GM15510 (cell line): ENCODE results near the gene DISC1.

Experiments
- POLR2A ChIP-seq: IDR thresholded peaks from 3 replicates; pipeline ENCODE4 v1.6.1; 2011; ENCODE audit warnings: borderline replicate concordance; ENCODE audit not compliant: insufficient read length; ENCODE audit errors: extremely low read depth

DISC1 gene

DNA sequence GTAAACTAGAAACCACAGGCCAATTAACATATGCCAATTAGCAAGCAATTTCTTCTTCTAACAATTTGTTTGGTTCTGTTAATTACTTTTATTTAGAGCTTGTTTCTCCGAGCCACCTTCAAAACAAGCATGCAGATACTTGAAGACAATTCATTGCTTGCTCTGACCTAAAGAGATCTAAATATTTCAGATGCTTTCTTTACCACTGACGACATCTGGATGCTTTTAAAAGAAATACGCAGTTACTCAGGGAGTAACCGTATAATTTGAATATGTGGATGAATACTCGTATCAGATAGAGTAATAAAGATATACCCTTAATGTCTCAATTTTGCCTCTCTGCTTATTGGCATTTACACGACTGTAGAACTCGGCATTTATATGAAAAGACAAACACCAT is 390.0 kb downstream of the DISC1 start:
- TF ChIP-seq POLR2A = no peak

DNA sequence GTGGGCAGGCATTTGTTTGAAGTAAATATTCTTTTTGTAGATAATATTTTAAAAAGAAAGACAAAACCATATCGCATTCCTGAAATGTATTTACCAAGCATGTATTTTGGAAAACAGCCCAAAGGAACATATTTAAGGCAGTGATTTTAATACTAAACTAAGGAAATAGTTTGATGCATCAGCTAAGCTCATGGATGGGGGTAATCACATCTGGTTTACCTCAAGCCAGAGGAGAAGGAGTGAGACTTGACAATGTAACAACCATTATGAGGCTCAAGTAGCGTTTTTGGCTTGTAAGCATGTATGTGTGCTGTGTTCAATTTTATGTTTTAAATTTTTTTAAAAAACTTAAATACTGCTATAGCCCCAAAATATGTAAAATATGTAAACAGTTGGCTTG is 390.5 kb downstream of the DISC1 start:
- no peak for TF ChIP-seq POLR2A

- TF ChIP-seq POLR2A = no peak
These were observed 391.2 kb downstream of the DISC1 start for GRCh38 chr1:232017759-232018158.

DNA sequence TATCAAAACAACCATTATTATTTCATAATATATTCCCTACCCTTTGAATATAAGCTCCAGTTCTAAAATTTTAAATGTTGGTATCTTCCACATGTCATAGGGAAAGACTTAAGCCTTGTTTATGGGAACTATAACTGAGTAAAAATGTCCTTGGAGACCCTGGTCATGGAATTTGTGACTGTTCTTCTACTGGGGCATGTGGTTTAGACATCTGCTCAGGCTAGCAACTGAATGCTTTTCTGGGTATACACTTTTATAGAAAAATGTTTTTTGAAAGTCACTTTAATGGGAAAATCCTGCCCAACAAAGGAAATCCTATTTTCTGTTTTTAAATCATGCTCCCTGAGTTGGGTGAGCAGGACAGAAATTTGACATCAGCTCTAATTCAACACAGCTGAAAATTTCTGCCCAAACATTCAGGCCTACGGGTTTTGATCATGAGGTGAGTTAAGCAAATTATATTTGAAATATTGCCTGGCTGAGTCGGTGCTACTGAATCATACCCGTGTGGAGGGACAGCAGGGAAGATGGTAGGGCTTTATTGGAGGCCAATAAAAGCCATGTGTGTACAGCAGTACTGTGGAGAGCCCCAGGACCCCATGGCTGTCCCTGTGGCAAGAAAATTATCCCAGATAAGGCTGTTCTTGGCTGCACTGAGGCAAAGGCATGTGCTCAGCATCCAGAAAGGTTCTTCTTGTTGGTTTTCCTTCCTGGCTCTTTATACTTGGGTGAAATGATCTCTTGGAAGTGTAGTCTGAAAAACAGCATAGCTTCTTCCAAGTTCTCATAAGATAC is 391.8 kb downstream of the DISC1 start:
- no peak for TF ChIP-seq POLR2A

GRCh38 chr1:232019026-232019340 is 392.4 kb downstream of the DISC1 start:
- no peak for TF ChIP-seq POLR2A

GRCh38 chr1:232020352-232020751 is 393.8 kb downstream of the DISC1 start:
- TF ChIP-seq POLR2A = no peak

DNA sequence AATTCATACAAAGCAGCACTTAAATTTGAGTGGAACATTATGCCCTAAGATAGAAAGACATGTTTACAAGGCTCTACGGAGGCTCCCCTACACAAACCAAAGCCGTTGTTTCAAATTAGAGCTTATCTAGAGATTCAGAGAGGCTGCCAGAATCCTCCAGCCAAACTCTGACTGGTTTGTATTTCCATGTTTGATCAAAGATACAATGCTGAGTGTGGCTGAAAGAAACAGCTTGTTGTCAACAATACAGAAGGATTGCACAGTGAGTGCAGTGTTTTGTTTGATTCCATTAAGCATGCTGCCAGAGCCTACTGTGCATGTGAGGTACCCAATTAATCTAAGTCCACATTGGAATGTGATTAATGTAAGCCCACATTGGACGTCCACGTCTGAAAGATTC is 402.7 kb downstream of the DISC1 start:
- no peak for TF ChIP-seq POLR2A

DNA sequence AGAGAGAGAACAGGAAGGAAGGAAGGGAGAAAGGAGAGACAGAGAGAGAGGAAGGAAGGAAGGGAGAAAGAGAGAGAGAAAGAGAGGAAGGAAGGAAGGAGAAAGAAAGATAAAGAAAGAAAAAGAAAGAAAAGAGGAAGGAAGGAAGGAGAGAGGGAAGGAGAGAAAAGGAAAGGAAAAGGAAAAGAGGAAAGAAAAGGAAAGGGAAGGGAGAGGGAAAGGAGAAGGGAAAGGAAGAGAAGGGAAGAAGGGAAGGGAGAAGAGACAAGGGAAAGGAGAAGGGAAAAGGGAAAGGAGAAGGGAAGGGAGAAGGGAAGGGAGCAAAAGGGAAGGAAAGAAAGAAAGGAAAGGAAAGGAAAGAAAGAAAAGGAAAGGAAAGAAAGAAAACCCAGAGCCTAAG is 404.6 kb downstream of the DISC1 start:
- no peak for TF ChIP-seq POLR2A

DNA sequence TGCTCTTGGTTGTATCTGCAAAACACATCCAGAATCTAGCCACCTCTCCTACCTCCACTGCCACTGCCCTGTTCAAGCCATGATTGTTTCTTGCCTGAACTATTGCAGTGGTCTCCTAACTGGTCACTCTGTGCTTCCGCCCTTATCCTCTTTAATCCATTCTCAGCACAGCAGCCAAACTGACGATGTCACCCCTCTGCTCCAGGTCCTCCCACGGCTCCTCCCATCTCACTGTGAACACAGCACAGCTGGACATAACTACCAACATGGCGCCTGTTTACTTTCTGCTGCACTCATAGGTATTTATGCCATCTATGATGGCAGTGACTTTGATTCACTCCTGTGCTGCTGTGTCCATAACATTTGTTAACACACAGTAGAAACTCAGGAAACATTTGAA is 406.7 kb downstream of the DISC1 start:
- TF ChIP-seq POLR2A = no peak

- TF ChIP-seq POLR2A = no peak
These were observed 408.0 kb downstream of the DISC1 start for GRCh38 chr1:232034556-232034955.

DNA sequence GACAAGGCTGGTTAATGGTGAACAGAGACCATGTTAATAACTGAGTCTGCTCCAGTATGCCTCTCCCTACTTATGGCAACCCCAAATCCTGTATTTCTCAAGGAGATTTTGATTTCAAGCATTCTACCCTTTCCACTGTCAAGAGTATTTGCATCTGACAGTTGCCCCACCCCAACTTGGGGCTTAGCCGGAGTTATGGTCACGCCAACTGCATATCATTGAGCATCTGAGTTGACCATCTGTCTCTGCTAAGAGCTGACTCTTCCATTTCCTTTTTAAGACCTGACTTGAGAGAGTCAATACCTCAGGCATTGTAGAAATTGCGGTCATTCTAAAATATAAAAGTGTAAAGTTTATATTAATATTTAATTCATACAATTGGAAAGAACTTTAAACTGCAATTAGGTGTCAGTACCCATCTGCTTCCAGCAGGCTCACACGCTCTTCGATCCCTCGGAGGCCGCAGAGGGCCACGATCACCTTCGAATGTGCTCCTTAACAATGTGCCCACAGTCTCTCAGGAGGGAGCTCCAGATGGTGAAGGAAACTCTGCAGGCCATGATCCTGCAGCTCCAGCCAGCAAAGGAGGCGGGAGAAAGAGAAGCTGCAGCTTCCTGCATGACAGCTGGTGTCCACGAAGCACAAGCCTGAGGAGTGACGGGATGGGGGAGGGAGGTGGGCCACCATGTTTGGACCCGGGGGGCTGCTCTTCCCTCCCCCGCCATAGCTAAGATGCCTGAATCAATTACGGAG is 409.8 kb downstream of the DISC1 start:
- no peak for TF ChIP-seq POLR2A

DNA sequence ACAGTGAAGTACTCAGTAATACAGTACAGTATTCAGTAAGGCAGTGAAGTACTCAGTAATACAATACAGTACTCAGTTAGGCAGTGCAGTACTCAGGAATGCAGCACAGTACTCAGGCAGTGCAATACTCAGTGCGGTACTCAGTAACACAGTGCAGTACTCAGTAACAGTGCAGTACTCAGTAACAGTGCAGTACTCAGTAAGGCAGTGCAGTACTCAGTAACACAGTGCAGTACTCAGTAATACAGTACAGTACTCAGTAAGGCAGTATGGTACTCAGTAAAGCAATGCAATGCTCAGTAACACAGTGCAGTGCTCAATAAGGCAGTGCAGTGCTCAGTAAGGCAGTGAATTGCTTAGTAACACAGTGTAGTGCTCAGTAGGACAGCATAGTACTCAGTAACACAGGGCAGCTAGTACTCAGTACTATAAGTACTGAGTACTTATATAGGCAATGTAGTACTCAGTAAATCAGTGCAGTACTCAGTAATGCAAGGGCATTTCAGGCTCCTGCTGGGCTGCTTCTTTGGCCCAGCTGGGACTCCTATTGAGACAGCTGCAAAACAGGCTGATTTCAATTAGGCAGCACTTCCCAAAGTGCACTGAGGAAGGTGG is 411.3 kb downstream of the DISC1 start:
- no peak for TF ChIP-seq POLR2A

DNA sequence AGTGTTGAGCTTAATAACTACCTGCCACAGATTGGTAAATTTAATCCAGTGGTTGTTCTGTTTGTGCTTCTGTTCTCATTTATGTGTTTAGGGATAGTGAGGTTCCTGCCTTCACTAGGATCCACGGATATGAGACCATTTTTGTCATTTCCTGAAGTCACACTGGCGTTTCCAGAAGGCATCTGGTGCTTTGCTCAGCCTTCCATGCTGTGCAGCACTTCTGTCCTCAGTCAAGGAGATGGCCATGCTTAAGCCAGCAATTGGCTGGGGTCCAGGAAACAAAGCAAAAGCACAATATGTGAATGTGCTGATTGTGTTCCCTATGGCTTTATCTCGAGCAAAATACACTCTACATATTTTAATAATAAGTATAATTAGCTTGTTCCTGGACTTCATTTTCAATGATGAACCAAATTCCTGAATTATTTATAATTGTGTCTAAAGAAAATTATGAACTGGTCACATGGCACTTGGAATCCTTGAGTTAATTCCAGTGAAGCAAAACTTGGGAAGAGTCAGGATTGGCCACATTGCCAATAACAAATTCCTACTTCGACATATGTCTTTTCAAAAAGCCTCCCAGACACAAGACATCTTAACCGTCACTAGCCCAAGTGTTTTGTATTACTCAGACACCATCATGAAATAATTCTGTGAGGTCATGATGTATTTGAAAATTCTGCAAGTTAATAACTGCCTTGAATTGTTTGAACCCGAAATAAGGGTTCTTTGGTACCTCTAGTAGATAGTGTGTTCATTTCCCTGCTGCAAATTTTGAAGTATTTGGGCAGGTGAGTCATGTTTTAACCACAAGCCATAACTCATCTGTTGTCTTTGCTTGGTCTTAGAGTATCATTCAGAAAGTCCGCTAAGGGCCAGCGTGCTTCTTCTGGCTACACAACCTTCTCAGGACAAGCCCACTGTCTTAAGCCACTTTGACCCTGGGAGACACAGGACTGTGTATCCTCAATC is 412.4 kb downstream of the DISC1 start:
- TF ChIP-seq POLR2A = no peak

- no peak for TF ChIP-seq POLR2A
These were observed 413.7 kb downstream of the DISC1 start for GRCh38 chr1:232040260-232040659.

- no peak for TF ChIP-seq POLR2A
These were observed 418.1 kb downstream of the DISC1 start for GRCh38 chr1:232044728-232045127.

GRCh38 chr1:232045139-232045994 is 418.8 kb downstream of the DISC1 start:
- no peak for TF ChIP-seq POLR2A
